PC-3 (cell line): Measurements from ENCODE around the gene FAM25G. TPM values are rescaled to one million over a fixed set of nuclear protein-coding genes. Genes with fewer than 3 reads are reported as not detected.
"Not testable (repeated sequence)": the region's sequence is repeated elsewhere in the genome, so short reads cannot be mapped to it uniquely, and the experiment has no call there.

ENCODE experiments used
- ATAC-seq: fragments of 200-7000 bp; cut with Tn5 transposase; 2 replicates; pipeline ENCODE4 v1.9.1; 2020; ENCODE audit warnings: mild to moderate bottlenecking, moderate library complexity
- BruUV-seq: library from RNA; stranded (reverse); fragments of 400-500 nt; replicated peaks from 2 replicates; lab custom pipeline; 2021; lab: Mats Ljungman, UMichigan
- CTCF ChIA-PET: fragments of 300-600 bp; sonication (Branson Sonifier 250); formaldehyde crosslinking; loops from one replicate; lab custom pipeline; 2022; ENCODE audit warnings: antibody characterized with exemption; lab: Charles Lee
- POLR2A ChIA-PET: fragments of 300-600 bp; sonication (Branson Sonifier 250); formaldehyde crosslinking; loops from one replicate; lab custom pipeline; 2022; ENCODE audit warnings: antibody characterized with exemption; ENCODE audit not compliant: unreplicated experiment; lab: Charles Lee
- DNase-seq: peaks from one replicate; pipeline ENCODE4 v3.0.0-alpha.2; 2015
- H2AFZ ChIP-seq: fragments of 300-600 bp; sonication (generic); 2 replicates; pipeline ENCODE4 v1.6.0; 2016; ENCODE audit warnings: antibody characterized with exemption, low read length
- H3F3A ChIP-seq: fragments of 300-600 bp; sonication (generic); one replicate; pipeline ENCODE4 v1.6.0; 2017; ENCODE audit warnings: antibody characterized with exemption, low read length, control low read depth, mild to moderate bottlenecking; ENCODE audit not compliant: unreplicated experiment
- H3K27ac ChIP-seq: fragments of 300-600 bp; sonication (generic); 2 replicates; pipeline ENCODE4 v1.5.1; 2016; ENCODE audit warnings: mild to moderate bottlenecking, low read length
- H3K27me3 ChIP-seq: fragments of 300-600 bp; sonication (generic); 2 replicates; pipeline ENCODE4 v1.6.1; 2016; ENCODE audit warnings: low read length, mixed read lengths
- H3K36me3 ChIP-seq: fragments of 300-600 bp; sonication (generic); 2 replicates; pipeline ENCODE4 v1.6.1; 2016; ENCODE audit warnings: low read depth, mixed run types, low read length, mixed read lengths
- H3K4me1 ChIP-seq: fragments of 300-600 bp; sonication (generic); 2 replicates; pipeline ENCODE4 v1.5.1; 2016; ENCODE audit warnings: low read length; ENCODE audit not compliant: insufficient read depth
- H3K4me2 ChIP-seq: fragments of 300-600 bp; sonication (generic); 2 replicates; pipeline ENCODE4 v1.6.0; 2016; ENCODE audit warnings: low read length
- H3K4me3 ChIP-seq: fragments of 300-600 bp; sonication (generic); 2 replicates; pipeline ENCODE4 v1.5.1; 2016; ENCODE audit warnings: mild to moderate bottlenecking, low read length, mixed read lengths
- H3K79me2 ChIP-seq: fragments of 300-600 bp; sonication (generic); 2 replicates; pipeline ENCODE4 v1.6.1; 2017; ENCODE audit warnings: low read length, mixed read lengths
- H3K9ac ChIP-seq: fragments of 300-600 bp; sonication (generic); 2 replicates; pipeline ENCODE4 v1.6.0; 2016; ENCODE audit warnings: mild to moderate bottlenecking, low read length
- H3K9me2 ChIP-seq: fragments of 300-600 bp; sonication (generic); replicated peaks from 2 replicates; pipeline ENCODE4 v1.6.1; 2016; ENCODE audit warnings: mixed run types, low read length, mixed read lengths
- H3K9me3 ChIP-seq: fragments of 300-600 bp; sonication (generic); 2 replicates; pipeline ENCODE4 v1.6.1; 2016; ENCODE audit warnings: low read length, mixed read lengths
- H4K20me1 ChIP-seq: fragments of 300-600 bp; sonication (generic); 2 replicates; pipeline ENCODE4 v1.6.1; 2016; ENCODE audit warnings: low read length, mixed read lengths
- intact Hi-C: fragments of 100-400 bp; cut with micrococcal nuclease; formaldehyde crosslinking; loops from 2 replicates; pipeline ENCODE4 v1.9.0; 2023
- total RNA-seq: library from RNA; depleted of rRNA; stranded (reverse); fragments of >200 nt; gene quantifications from 2 replicates; pipeline ENCODE4 v1.2.3, GENCODE V29; 2014

FAM25G gene
- total RNA-seq, 1 experiment from 2014 or later = not detected

DNA sequence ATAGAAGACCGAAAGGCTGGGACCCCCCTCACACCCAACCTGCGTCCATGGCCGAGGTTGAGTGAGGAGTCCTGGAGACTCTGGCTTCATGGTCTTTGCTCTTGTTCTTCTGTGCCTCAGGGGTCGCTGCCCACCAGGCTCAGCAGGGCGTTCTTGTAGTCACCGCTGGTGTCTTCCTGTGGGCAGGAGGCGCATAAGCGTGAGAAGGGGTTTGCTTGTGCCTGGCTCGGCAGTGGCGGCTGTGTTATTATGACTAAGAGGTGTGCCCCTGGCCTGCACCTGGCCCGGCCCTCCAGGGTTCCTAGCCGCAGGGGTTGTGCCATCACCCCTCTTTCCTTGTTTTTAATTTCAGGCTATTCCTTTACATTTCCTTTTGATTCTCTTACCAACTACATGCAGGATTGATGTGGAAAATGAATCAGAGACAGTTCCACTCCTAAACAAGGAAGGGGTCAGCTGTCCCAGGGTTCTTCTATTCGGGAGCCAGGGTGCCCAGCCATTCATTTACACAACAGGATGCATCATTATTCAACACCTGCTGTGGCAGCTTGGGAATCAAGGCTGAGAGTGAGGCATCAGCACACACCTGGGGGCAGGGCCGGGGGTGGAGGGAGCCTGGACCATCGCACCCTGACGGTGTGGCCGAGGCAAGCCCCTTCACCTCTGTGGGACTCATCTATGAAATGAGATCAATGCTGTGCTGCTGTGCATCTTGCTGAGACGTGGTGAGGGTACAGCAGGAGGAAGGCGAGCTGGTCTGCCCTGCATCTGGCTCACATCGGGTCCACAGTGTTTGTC lies 22.6 kb downstream of the FAM25G start:
- ATAC-seq, H3K79me2 ChIP-seq, H3K4me1 ChIP-seq, POLR2A ChIA-PET, H3K27me3 ChIP-seq, H3K4me2 ChIP-seq, BruUV-seq, H4K20me1 ChIP-seq, H3K27ac ChIP-seq, H3K9me2 ChIP-seq, CTCF ChIA-PET, H3K36me3 ChIP-seq, H2AFZ ChIP-seq, DNase-seq, intact Hi-C loops, H3K9me3 ChIP-seq, H3F3A ChIP-seq, H3K4me3 ChIP-seq, H3K9ac ChIP-seq: not testable (repeated sequence)

- H2AFZ ChIP-seq, CTCF ChIA-PET, ATAC-seq, H3K36me3 ChIP-seq, BruUV-seq, H3K27ac ChIP-seq, H3F3A ChIP-seq, H3K4me3 ChIP-seq, H3K4me2 ChIP-seq, H3K9me2 ChIP-seq, H4K20me1 ChIP-seq, H3K27me3 ChIP-seq, POLR2A ChIA-PET, H3K9me3 ChIP-seq, DNase-seq, H3K79me2 ChIP-seq, H3K4me1 ChIP-seq, H3K9ac ChIP-seq, intact Hi-C loops: not testable (repeated sequence)
Measured at GRCh38 chr10:47467957-47468356, 23.5 kb downstream of the FAM25G start.

DNA sequence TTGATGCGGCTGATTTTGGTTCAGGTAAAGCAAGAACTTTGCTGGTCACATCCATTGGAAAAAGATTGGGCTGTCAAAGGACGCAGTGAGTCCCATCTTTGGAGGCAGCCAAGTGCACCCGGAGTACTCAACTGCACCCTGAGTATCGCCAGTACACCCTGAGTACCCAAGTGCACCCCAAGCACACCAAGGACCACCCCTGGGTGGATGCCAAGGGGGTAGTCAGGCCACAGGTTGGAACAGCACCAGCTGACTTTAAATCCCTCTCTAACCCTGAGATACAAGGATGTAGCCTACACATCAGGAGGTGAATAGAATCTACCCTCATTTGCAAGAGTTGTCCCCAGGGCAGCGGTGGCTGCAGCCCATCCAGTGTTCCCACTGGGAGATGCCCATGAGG lies 24.0 kb downstream of the FAM25G start:
- H3K9me3 ChIP-seq, H4K20me1 ChIP-seq, H3K4me1 ChIP-seq, DNase-seq, BruUV-seq, H3K36me3 ChIP-seq, H3K27ac ChIP-seq, H3K4me2 ChIP-seq, H3K79me2 ChIP-seq, H3K9me2 ChIP-seq, H3K27me3 ChIP-seq, ATAC-seq, H2AFZ ChIP-seq, POLR2A ChIA-PET, CTCF ChIA-PET, H3F3A ChIP-seq, intact Hi-C loops, H3K4me3 ChIP-seq, H3K9ac ChIP-seq: not testable (repeated sequence)

- H3K4me1 ChIP-seq, H3K9ac ChIP-seq, H3K27me3 ChIP-seq, H3K27ac ChIP-seq, CTCF ChIA-PET, ATAC-seq, H3K4me3 ChIP-seq, H3K9me2 ChIP-seq, H3K79me2 ChIP-seq, DNase-seq, H4K20me1 ChIP-seq, H3F3A ChIP-seq, H2AFZ ChIP-seq, H3K9me3 ChIP-seq, intact Hi-C loops, H3K36me3 ChIP-seq, H3K4me2 ChIP-seq, POLR2A ChIA-PET, BruUV-seq: not testable (repeated sequence)
Measured at GRCh38 chr10:47465216-47465917, 26.1 kb downstream of the FAM25G start.

DNA sequence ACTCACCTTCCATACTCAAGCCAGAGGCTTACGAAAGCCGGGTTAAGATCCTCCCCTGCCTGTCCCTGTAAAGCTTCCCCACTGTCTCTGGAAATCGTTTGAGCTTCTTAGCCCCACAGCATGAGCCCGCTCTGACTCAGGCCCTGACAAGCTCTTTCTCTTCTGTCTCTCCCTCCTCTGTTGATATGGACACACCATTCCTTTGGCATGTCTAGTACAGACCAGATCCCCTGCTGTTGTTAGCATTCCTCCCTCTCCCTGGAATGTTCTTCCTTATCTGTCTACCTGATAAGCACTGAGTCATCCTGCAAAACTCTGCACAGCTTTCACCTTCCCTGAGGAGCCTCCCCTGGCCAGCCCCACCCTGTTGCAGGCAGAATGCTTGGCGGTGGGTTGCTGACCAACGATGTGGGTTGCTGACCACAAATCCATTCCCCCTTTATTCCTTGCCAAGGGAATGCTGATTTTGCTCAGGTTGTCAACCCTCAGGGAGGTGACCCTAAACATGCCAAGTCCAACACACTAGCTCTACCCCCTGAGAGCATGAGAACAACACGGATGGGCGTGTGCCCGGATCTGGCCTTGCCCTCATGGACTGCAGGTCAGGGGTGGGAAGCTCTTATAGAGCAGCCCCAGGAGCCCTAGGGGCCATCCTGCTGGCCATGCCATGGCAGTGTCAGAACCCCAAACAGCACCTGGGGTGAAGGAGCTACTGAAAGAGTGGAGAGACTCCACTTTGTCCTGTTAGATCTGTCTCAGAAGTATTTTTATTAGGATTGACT lies 28.7 kb downstream of the FAM25G start:
- H3K79me2 ChIP-seq, DNase-seq, H3K27me3 ChIP-seq, H3K9me3 ChIP-seq, H3F3A ChIP-seq, H3K4me3 ChIP-seq, H4K20me1 ChIP-seq, POLR2A ChIA-PET, intact Hi-C loops, H3K27ac ChIP-seq, H3K9ac ChIP-seq, BruUV-seq, CTCF ChIA-PET, H2AFZ ChIP-seq, H3K4me1 ChIP-seq, H3K4me2 ChIP-seq, H3K9me2 ChIP-seq, H3K36me3 ChIP-seq: not testable (repeated sequence)
- peak; percentile 72 for ATAC-seq
